Measurements from ENCODE around the gene FGFR1OP2.

The FGFR1OP2 gene

GRCh38 chr12:26987634-26988424 is 49.6 kb downstream of the FGFR1OP2 start:
- H4K20me1 ChIP-seq (ENCODE audit: insufficient read depth), result no peaks in the 10 kb centered on the region
- no peak overlapping the region for H3K9ac ChIP-seq
- no peak overlapping the region for H3K4me3 ChIP-seq (IDR thresholded peaks at IDR 0.05; ENCODE audit: insufficient read depth, low read depth, low read length)
- H2AFZ ChIP-seq (ENCODE audit: low read depth), result no peak overlapping the region
- H3K27me3 ChIP-seq (ENCODE audit: insufficient read depth, low read depth), result no peaks in the 10 kb centered on the region
- H3K4me2 ChIP-seq, result no peak overlapping the region
- H3K36me3 ChIP-seq (ENCODE audit: insufficient read depth), result no peaks in the 10 kb centered on the region
- no peaks in the 10 kb centered on the region for H3K79me2 ChIP-seq (ENCODE audit: insufficient read depth, low read depth)
- TF ChIP-seq, protein P1, sequence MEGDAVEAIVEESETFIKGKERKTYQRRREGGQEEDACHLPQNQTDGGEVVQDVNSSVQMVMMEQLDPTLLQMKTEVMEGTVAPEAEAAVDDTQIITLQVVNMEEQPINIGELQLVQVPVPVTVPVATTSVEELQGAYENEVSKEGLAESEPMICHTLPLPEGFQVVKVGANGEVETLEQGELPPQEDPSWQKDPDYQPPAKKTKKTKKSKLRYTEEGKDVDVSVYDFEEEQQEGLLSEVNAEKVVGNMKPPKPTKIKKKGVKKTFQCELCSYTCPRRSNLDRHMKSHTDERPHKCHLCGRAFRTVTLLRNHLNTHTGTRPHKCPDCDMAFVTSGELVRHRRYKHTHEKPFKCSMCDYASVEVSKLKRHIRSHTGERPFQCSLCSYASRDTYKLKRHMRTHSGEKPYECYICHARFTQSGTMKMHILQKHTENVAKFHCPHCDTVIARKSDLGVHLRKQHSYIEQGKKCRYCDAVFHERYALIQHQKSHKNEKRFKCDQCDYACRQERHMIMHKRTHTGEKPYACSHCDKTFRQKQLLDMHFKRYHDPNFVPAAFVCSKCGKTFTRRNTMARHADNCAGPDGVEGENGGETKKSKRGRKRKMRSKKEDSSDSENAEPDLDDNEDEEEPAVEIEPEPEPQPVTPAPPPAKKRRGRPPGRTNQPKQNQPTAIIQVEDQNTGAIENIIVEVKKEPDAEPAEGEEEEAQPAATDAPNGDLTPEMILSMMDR (conservative IDR thresholded peaks at IDR 0.05; ENCODE audit: low read depth, low read length), result no peak
- H3K4me1 ChIP-seq (ENCODE audit: low read depth, poor library complexity, severe bottlenecking), result no peaks in the 10 kb centered on the region
- no peak overlapping the region for H3K27ac ChIP-seq

GRCh38 chr12:26988703-26989102 is 50.4 kb downstream of the FGFR1OP2 start:
- Histone ChIP-seq H3K27ac (no peak overlapping the region), H3K4me3 (IDR thresholded peaks at IDR 0.05; ENCODE audit: insufficient read depth, low read depth, low read length) (no peak overlapping the region), H4K20me1 (ENCODE audit: insufficient read depth) (no peaks in the 10 kb centered on the region), H3K27me3 (ENCODE audit: insufficient read depth, low read depth) (no peaks in the 10 kb centered on the region), H3K79me2 (ENCODE audit: insufficient read depth, low read depth) (no peaks in the 10 kb centered on the region), H3K9ac (no peak overlapping the region), H2AFZ (ENCODE audit: low read depth) (no peak overlapping the region), H3K36me3 (ENCODE audit: insufficient read depth) (no peaks in the 10 kb centered on the region), H3K4me1 (ENCODE audit: low read depth, poor library complexity, severe bottlenecking) (no peaks in the 10 kb centered on the region), H3K4me2 (no peak overlapping the region)
- TF ChIP-seq, protein P1 (conservative IDR thresholded peaks at IDR 0.05; ENCODE audit: low read depth, low read length), result no peak

GRCh38 chr12:26989873-26990272 is 51.6 kb downstream of the FGFR1OP2 start:
- H3K27me3 ChIP-seq (ENCODE audit: insufficient read depth, low read depth), result no peaks in the 10 kb centered on the region
- H3K9ac ChIP-seq, result no peak overlapping the region
- H3K27ac ChIP-seq, result no peak overlapping the region
- no peaks in the 10 kb centered on the region for H3K79me2 ChIP-seq (ENCODE audit: insufficient read depth, low read depth)
- H4K20me1 ChIP-seq (ENCODE audit: insufficient read depth), result no peaks in the 10 kb centered on the region
- no peak overlapping the region for H3K4me3 ChIP-seq (IDR thresholded peaks at IDR 0.05; ENCODE audit: insufficient read depth, low read depth, low read length)
- no peak overlapping the region for H3K4me2 ChIP-seq
- no peak overlapping the region for H2AFZ ChIP-seq (ENCODE audit: low read depth)
- H3K4me1 ChIP-seq (ENCODE audit: low read depth, poor library complexity, severe bottlenecking), result no peaks in the 10 kb centered on the region
- TF ChIP-seq, protein P1 (conservative IDR thresholded peaks at IDR 0.05; ENCODE audit: low read depth, low read length), result no peak
- H3K36me3 ChIP-seq (ENCODE audit: insufficient read depth), result no peaks in the 10 kb centered on the region

GRCh38 chr12:26991826-26992225 is 53.6 kb downstream of the FGFR1OP2 start:
- H3K4me3 ChIP-seq (IDR thresholded peaks at IDR 0.05; ENCODE audit: insufficient read depth, low read depth, low read length), result no peak overlapping the region
- H3K4me1 ChIP-seq (ENCODE audit: low read depth, poor library complexity, severe bottlenecking), result no peaks in the 10 kb centered on the region
- 0 out of 2 replicates have a peak, but pooled peaks cover 3% of the 10 kb centered on the region for H3K36me3 ChIP-seq (ENCODE audit: insufficient read depth)
- no peaks in the 10 kb centered on the region for H3K79me2 ChIP-seq (ENCODE audit: insufficient read depth, low read depth)
- no peak overlapping the region for H2AFZ ChIP-seq (ENCODE audit: low read depth)
- no peak overlapping the region for H3K9ac ChIP-seq
- no peaks in the 10 kb centered on the region for H4K20me1 ChIP-seq (ENCODE audit: insufficient read depth)
- TF ChIP-seq, protein P1 (conservative IDR thresholded peaks at IDR 0.05; ENCODE audit: low read depth, low read length), result no peak
- H3K27ac ChIP-seq, result no peak overlapping the region
- no peaks in the 10 kb centered on the region for H3K27me3 ChIP-seq (ENCODE audit: insufficient read depth, low read depth)
- H3K4me2 ChIP-seq, result no peak overlapping the region
